Suprapubic skin (tissue), 4 donors: ENCODE results near the gene SLC25A6. TPM values are rescaled to one million over a fixed set of nuclear protein-coding genes. Genes with fewer than 3 reads are reported as not detected.

Experiments used
- DNase-seq, 2 donors: peaks; one replicate each; pipeline ENCODE4 v3.0.0-alpha.2; 2019; ENCODE audit warnings: low spot score in 2 of 2
- H3K27ac ChIP-seq: fragments of 200-600 bp; sonication (generic); one replicate; pipeline ENCODE4 v1.5.1; 2019
- H3K27me3 ChIP-seq: fragments of 200-600 bp; sonication (generic); one replicate; pipeline ENCODE4 v1.5.1; 2019
- H3K36me3 ChIP-seq: fragments of 200-600 bp; sonication (generic); one replicate; pipeline ENCODE4 v1.5.1; 2019
- H3K4me1 ChIP-seq: fragments of 200-600 bp; sonication (generic); one replicate; pipeline ENCODE4 v1.5.1; 2019
- H3K4me3 ChIP-seq: fragments of 200-600 bp; sonication (generic); one replicate; pipeline ENCODE4 v1.5.1; 2019; ENCODE audit warnings: mild to moderate bottlenecking
- H3K9me3 ChIP-seq: fragments of 200-600 bp; sonication (generic); one replicate; pipeline ENCODE4 v1.5.1; 2019
- EP300 ChIP-seq: sonication (generic); formaldehyde crosslinking; IDR thresholded peaks from one replicate; pipeline ENCODE4 v1.6.1; 2017; ENCODE audit warnings: antibody characterized with exemption
- POLR2A ChIP-seq, 2 donors: fragments of 450-650 bp; IDR thresholded peaks; one replicate each; pipeline ENCODE4 v1.6.1; 2017; ENCODE audit warnings: antibody characterized with exemption in 2 of 2, mild to moderate bottlenecking in 2 of 2, moderate library complexity in 2 of 2
- POLR2AphosphoS5 ChIP-seq, 3 donors: sonication (generic); formaldehyde crosslinking; IDR thresholded peaks; one replicate each; pipeline ENCODE4 v1.6.1; 2017; ENCODE audit warnings: antibody characterized with exemption in 3 of 3
- WGBS: methylation state at CpG from one replicate; pipeline ENCODE4 v1.1.5; 2018; 5-methylcytosine and 5-hydroxymethylcytosine counted together
- total RNA-seq, 4 donors: library from RNA; depleted of rRNA; stranded (reverse); fragments of >200 nt; gene quantifications; one replicate each; pipeline ENCODE4 v1.1.0, GENCODE V29; 2016
- TF ChIP-seq, protein P1 (sequence below), 2 donors: fragments of 200-600 bp in 1 of 2; fragments of 450-650 bp in 1 of 2; sonication (generic) in 1 of 2; IDR thresholded peaks; one replicate each; pipeline ENCODE4 v1.5.1; 2016 to 2019; ENCODE audit warnings: antibody characterized with exemption in 2 of 2, mild to moderate bottlenecking in 1 of 2, moderate library complexity in 1 of 2

SLC25A6 gene
- total RNA-seq, 4 donors from 2014 or later: 250 to 408 (median 336) TPM

DNA sequence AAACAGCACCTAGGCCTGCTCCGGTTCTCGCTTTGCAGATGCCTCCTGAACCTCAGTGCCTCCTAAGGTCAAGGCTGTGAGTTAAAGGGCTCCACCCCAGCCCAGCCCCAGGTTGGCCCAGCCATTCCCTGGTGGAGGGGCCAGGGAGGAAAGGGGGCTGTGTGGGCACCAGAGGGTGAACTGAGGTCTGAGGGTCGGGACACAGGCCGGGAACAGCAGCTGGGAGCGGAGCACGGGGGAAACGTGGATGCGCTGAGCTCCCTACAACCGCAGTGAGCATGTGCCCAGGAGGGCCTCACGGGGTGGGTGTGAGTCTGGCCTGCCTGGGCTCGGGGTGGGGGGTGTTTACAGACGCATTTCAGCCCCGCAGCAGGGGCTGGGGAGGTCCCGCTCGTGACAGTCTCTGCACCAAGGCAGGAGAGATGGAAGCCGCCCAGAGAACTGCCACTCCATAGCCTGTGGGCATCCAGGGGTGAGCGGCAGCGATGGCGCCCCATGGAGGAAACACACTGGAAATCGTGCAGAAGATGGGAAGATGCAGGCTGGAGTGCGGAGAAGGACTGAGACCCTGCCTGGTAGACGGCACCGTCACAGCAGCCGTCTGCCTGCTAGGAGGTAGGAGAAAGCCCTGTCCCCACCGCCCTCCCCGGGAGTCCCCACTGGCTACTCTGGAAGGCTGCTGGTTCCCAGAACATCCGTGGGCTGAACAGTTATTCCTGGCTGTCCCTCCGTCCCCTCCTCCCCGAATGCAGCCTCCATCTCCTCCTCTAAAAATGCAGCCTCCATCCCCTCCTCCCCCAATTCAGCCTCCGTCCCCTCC lies 9.9 kb upstream of the SLC25A6 start:
- Histone ChIP-seq H3K9me3 (no peaks in the 10 kb centered on the region), H3K4me1 (no peaks in the 10 kb centered on the region), H3K4me3 (no peak overlapping the region), H3K27me3 (no peaks in the 10 kb centered on the region), H3K36me3 (peaks cover 66% of the 10 kb centered on the region), H3K27ac (no peak overlapping the region)
- WGBS: 92% methylated on average over 30 of the region's 30 CpGs
- peak in 1 of 2 donors; percentile 58 for DNase-seq
- TF ChIP-seq EP300 (no peak), POLR2AphosphoS5 (IDR thresholded peaks at IDR 0.05) (no peak), POLR2A (IDR thresholded peaks at IDR 0.05) (no peak)
- TF ChIP-seq, protein P1, sequence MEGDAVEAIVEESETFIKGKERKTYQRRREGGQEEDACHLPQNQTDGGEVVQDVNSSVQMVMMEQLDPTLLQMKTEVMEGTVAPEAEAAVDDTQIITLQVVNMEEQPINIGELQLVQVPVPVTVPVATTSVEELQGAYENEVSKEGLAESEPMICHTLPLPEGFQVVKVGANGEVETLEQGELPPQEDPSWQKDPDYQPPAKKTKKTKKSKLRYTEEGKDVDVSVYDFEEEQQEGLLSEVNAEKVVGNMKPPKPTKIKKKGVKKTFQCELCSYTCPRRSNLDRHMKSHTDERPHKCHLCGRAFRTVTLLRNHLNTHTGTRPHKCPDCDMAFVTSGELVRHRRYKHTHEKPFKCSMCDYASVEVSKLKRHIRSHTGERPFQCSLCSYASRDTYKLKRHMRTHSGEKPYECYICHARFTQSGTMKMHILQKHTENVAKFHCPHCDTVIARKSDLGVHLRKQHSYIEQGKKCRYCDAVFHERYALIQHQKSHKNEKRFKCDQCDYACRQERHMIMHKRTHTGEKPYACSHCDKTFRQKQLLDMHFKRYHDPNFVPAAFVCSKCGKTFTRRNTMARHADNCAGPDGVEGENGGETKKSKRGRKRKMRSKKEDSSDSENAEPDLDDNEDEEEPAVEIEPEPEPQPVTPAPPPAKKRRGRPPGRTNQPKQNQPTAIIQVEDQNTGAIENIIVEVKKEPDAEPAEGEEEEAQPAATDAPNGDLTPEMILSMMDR (IDR thresholded peaks at IDR 0.05): no peak

DNA sequence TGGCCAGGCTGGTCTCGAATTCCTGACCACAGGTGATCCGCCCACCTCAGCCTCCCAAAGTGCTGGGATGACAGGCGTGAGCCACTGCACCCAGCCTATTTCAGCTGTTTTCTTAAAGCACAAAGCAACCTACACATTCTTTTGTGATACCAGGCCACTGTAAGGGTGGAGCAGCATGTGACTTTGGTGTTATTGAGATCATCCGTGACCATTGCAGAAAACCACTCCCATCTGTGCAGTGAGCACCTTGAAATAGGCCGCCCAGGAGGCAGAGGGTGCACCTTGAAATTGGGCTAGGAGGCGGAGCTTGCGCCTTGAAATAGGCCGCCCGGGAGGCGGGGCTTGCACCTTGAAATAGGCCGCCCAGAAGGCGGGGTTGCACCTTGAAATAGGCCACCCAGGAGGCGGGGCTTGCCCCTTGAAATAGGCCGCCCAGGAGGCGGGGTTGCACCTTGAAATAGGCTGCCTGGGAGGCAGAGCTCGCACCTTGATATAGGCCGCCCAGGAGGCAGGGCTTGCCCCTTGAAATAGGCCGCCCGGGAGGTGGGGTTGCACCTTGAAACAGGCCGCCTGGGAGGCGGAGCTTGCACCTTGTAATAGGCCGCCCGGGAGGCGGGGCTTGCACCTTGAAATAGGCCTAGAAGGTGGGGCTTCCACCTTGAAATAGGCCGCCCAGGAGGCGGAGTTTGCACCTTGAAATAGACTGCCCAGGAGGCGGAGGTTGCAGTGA lies 9.0 kb upstream of the SLC25A6 start:
- peaks cover 56% of the 10 kb centered on the region for H3K36me3 ChIP-seq
- H3K4me1 ChIP-seq: no peaks in the 10 kb centered on the region
- TF ChIP-seq POLR2AphosphoS5 (IDR thresholded peaks at IDR 0.05): no peak
- no peak for TF ChIP-seq POLR2A (IDR thresholded peaks at IDR 0.05)
- no peak overlapping the region for H3K27ac ChIP-seq
- H3K4me3 ChIP-seq: no peak overlapping the region
- DNase-seq: peak in 1 of 2 donors; percentile 30
- no peaks in the 10 kb centered on the region for H3K27me3 ChIP-seq
- no peaks in the 10 kb centered on the region for H3K9me3 ChIP-seq
- 84% methylated on average over 26 of the region's 27 CpGs for WGBS

DNA sequence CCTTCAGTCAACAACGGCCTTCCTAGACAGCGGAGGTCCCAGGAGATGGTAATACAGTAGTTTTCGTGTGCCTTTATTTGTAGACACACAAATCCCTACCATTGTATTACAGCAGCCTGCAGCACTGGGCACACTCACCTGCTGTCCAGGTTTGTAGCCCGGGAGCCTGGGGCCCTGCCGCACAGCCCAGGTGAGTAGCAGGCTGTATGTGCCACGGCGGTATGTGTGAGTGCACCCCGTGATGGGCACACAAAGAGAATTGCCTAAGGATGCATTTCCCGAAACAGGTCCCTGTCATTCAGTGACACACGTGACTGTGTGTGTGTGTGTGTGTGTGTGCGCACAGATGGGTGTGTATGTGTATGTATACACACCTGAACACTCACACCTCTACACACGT lies 8.1 kb upstream of the SLC25A6 start:
- no peaks in the 10 kb centered on the region for H3K27me3 ChIP-seq
- peak in 1 of 2 donors; percentile 10 for DNase-seq
- TF ChIP-seq, protein P1 (IDR thresholded peaks at IDR 0.05): no peak
- TF ChIP-seq EP300 (no peak), POLR2A (IDR thresholded peaks at IDR 0.05) (no peak), POLR2AphosphoS5 (IDR thresholded peaks at IDR 0.05) (no peak)
- peaks cover 2% of the 10 kb centered on the region for H3K4me1 ChIP-seq
- no peak overlapping the region for H3K27ac ChIP-seq
- peaks cover 48% of the 10 kb centered on the region for H3K36me3 ChIP-seq
- 95% methylated on average over 12 of the region's 12 CpGs for WGBS
- no peak overlapping the region for H3K4me3 ChIP-seq
- H3K9me3 ChIP-seq: no peaks in the 10 kb centered on the region

DNA sequence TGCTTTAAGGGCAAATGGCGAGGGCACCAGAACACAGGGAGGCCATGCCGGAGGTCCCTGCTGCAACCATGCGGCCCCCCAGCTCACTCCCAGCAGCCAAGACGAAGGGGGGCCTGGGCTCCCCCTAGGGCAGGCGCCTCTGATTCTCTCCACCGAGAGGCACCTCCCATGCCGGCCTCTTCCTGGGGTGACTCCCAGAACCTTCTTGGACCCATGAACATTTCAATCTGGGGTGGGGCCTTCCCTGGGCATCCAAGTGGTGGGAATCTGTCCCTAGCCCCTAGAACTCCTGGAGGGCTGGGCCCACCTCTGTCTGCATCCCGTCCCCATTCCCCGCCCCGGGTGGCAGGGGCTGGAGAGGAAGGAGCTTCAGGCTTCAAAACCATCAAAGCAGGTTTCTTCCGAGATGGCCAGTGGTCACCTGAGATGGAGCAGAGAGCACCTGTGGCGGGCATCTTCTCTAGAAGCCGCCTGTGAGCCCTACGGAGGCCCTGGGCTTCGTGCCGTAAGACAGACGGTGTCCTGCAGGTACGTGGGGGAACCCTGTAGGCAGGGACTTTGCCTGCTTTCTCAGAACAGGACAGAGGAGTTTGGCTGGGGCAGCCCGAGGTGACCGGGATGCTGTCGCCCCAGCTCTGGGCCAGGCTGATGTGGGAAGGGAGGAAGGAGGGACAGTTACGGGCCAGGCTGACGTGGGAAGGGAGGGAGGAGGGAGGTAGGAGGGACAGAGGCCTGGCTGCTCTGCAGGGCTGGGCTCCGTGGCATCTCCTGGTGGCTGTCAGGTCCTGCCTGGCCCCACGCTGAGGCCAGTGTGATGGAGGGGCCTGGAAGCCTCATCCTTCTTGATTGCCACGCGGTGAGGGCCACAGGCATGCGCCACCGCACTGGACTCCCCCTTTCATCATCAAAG lies 6.8 kb upstream of the SLC25A6 start:
- no peaks in the 10 kb centered on the region for H3K9me3 ChIP-seq
- peaks cover 34% of the 10 kb centered on the region for H3K36me3 ChIP-seq
- H3K27ac ChIP-seq: no peak overlapping the region
- H3K27me3 ChIP-seq: no peaks in the 10 kb centered on the region
- no peak overlapping the region for H3K4me3 ChIP-seq
- peak in 1 of 2 donors; percentile 53 for DNase-seq
- peaks cover 16% of the 10 kb centered on the region for H3K4me1 ChIP-seq
- 91% methylated on average over 26 of the region's 29 CpGs for WGBS
- TF ChIP-seq POLR2AphosphoS5 (IDR thresholded peaks at IDR 0.05) (no peak), EP300 (no peak)

DNA sequence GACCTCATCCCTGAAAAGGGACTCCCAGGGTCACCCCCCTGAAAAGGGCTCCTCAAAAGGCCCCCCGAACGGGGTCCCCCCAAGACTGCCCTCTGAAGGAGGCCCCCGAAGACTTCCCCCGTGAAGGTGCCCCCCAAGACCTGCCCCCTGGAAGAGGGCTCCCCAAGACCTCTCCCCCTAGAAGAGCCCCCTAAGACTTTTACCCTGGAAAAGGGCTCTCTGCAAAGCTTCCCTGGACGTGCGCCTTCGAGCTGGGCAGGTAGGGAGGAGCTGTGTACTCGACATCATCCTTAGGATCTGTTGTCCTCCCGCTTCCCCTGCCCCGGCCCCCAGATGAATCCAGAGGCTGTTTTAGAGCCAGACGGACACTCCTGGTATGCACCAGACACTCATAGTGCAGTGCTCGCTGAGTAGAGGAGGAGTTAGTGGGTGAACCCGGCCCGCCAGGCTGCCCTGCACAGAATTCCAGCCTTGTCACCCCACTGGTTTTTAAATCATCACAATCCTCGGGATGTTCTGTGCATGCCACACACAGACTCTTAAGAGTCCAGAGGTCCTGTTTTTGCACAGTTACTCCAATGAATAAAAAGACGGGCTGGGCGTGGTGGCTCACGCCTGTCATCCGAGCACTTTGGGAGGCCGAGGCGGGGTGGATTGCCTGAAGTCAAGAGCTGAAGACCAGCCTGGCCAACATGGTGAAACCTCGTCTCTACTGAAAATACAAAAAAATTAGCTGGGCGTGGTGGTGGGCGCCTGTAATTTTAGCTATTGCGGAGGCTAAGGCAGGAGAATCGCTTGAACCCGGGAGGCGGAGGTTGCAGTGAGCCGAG lies 5.7 kb upstream of the SLC25A6 start:
- Histone ChIP-seq H3K9me3 (no peaks in the 10 kb centered on the region), H3K4me1 (peaks cover 24% of the 10 kb centered on the region), H3K36me3 (peaks cover 25% of the 10 kb centered on the region), H3K4me3 (no peak overlapping the region), H3K27me3 (no peaks in the 10 kb centered on the region), H3K27ac (no peak overlapping the region)
- TF ChIP-seq EP300 (no peak), POLR2A (IDR thresholded peaks at IDR 0.05) (no peak)
- TF ChIP-seq, protein P1 (IDR thresholded peaks at IDR 0.05): no peak
- WGBS: 92% methylated on average over 26 of the region's 29 CpGs
- DNase-seq: peak in 1 of 2 donors; percentile 48
